ENCODE data around the gene USB1. TPM values are rescaled to one million over a fixed set of nuclear protein-coding genes. Genes with fewer than 3 reads are reported as not detected.
"Not testable (repeated sequence)": the region's sequence is repeated elsewhere in the genome, so short reads cannot be mapped to it uniquely, and the experiment has no call there.

Gene USB1
- total RNA-seq, 1 experiment from 2014 or later = 11.9 TPM

- DNase-seq (ENCODE audit: low read depth) = no peak
- in situ Hi-C loops (cut with HindIII; ENCODE audit: low pct_unique_long_range_greater_than_20kb, low sequenced_read_pairs) = no loop called here
These were observed 34.2 kb upstream of the USB1 start for GRCh38 chr16:57966986-57967385.

GRCh38 chr16:57967916-57968315 is 33.3 kb upstream of the USB1 start:
- in situ Hi-C loops (cut with HindIII; ENCODE audit: low pct_unique_long_range_greater_than_20kb, low sequenced_read_pairs) = no loop called here
- DNase-seq (ENCODE audit: low read depth) = no peak

GRCh38 chr16:57969451-57970123 is 31.6 kb upstream of the USB1 start:
- in situ Hi-C loops (cut with HindIII; ENCODE audit: low pct_unique_long_range_greater_than_20kb, low sequenced_read_pairs) = no loop called here
- DNase-seq (ENCODE audit: low read depth) = no peak

GRCh38 chr16:57970319-57970718 is 30.9 kb upstream of the USB1 start:
- in situ Hi-C loops (cut with HindIII; ENCODE audit: low pct_unique_long_range_greater_than_20kb, low sequenced_read_pairs) = no loop called here
- no peak for DNase-seq (ENCODE audit: low read depth)

GRCh38 chr16:57970970-57971369 is 30.2 kb upstream of the USB1 start, which contains the start of gene CNGB1:
TSS of gene CNGB1 (minus strand) at chr16:57971128. CDS start at chr16:57967286, 3,842 bp downstream.
- in situ Hi-C loops (cut with HindIII; ENCODE audit: low pct_unique_long_range_greater_than_20kb, low sequenced_read_pairs) = no loop called here
- no peak for DNase-seq (ENCODE audit: low read depth)

- no peak for DNase-seq (ENCODE audit: low read depth)
- in situ Hi-C loops (cut with HindIII; ENCODE audit: low pct_unique_long_range_greater_than_20kb, low sequenced_read_pairs) = no loop called here
These were observed 29.4 kb upstream of the USB1 start for GRCh38 chr16:57971848-57972247.

GRCh38 chr16:57972306-57972705 is 28.9 kb upstream of the USB1 start:
- no peak for DNase-seq (ENCODE audit: low read depth)
- in situ Hi-C loops (cut with HindIII; ENCODE audit: low pct_unique_long_range_greater_than_20kb, low sequenced_read_pairs) = no loop called here

- no peak for DNase-seq (ENCODE audit: low read depth)
- in situ Hi-C loops (cut with HindIII; ENCODE audit: low pct_unique_long_range_greater_than_20kb, low sequenced_read_pairs) = no loop called here
These were observed 24.8 kb upstream of the USB1 start for GRCh38 chr16:57976331-57976796.

GRCh38 chr16:57977418-57978069 is 23.7 kb upstream of the USB1 start:
- no peak for DNase-seq (ENCODE audit: low read depth)
- in situ Hi-C loops (cut with HindIII; ENCODE audit: low pct_unique_long_range_greater_than_20kb, low sequenced_read_pairs) = no loop called here

- DNase-seq (ENCODE audit: low read depth); in situ Hi-C loops (cut with HindIII; ENCODE audit: low pct_unique_long_range_greater_than_20kb, low sequenced_read_pairs): not testable (repeated sequence)
These were observed 23.1 kb upstream of the USB1 start for GRCh38 chr16:57978070-57978465.

GRCh38 chr16:57979006-57979585 is 22.1 kb upstream of the USB1 start:
- no peak for DNase-seq (ENCODE audit: low read depth)
- in situ Hi-C loops (cut with HindIII; ENCODE audit: low pct_unique_long_range_greater_than_20kb, low sequenced_read_pairs) = no loop called here

- in situ Hi-C loops (cut with HindIII; ENCODE audit: low pct_unique_long_range_greater_than_20kb, low sequenced_read_pairs) = no loop called here
- DNase-seq (ENCODE audit: low read depth) = peak; percentile 71
These were observed 19.6 kb upstream of the USB1 start for GRCh38 chr16:57981636-57982035.

GRCh38 chr16:57982385-57982784 is 18.8 kb upstream of the USB1 start:
- peak; percentile 68 for DNase-seq (ENCODE audit: low read depth)
- in situ Hi-C loops (cut with HindIII; ENCODE audit: low pct_unique_long_range_greater_than_20kb, low sequenced_read_pairs) = no loop called here

- peak; percentile 58 for DNase-seq (ENCODE audit: low read depth)
- in situ Hi-C loops (cut with HindIII; ENCODE audit: low pct_unique_long_range_greater_than_20kb, low sequenced_read_pairs) = no loop called here
These were observed 16.6 kb upstream of the USB1 start for GRCh38 chr16:57984443-57985203.

GRCh38 chr16:57985204-57986181 is 15.7 kb upstream of the USB1 start:
- in situ Hi-C loops (cut with HindIII; ENCODE audit: low pct_unique_long_range_greater_than_20kb, low sequenced_read_pairs) = no loop called here
- DNase-seq (ENCODE audit: low read depth) = no peak

GRCh38 chr16:57986196-57986595 is 15.0 kb upstream of the USB1 start:
- no peak for DNase-seq (ENCODE audit: low read depth)
- in situ Hi-C loops (cut with HindIII; ENCODE audit: low pct_unique_long_range_greater_than_20kb, low sequenced_read_pairs) = no loop called here

- in situ Hi-C loops (cut with HindIII; ENCODE audit: low pct_unique_long_range_greater_than_20kb, low sequenced_read_pairs) = no loop called here
- no peak for DNase-seq (ENCODE audit: low read depth)
These were observed 13.6 kb upstream of the USB1 start for GRCh38 chr16:57987441-57988177.
